Left lobe of liver (tissue), 2 donors: ENCODE data around the gene EXOC6B. TPM values are rescaled to one million over a fixed set of nuclear protein-coding genes. Genes with fewer than 3 reads are reported as not detected.
A peak's percentile ranks its signal among the peaks of the same experiment; 100 is the strongest.

Experiments used
- ATAC-seq: fragments of 200-7000 bp; cut with Tn5 transposase; one replicate; pipeline ENCODE4 v1.9.1; 2020; ENCODE audit warnings: mild to moderate bottlenecking, moderate library complexity
- DNase-seq: peaks from one replicate; pipeline ENCODE4 v3.0.0-alpha.2; 2020; ENCODE audit warnings: low spot score
- total RNA-seq: library from RNA; stranded (reverse); gene quantifications from one replicate; pipeline ENCODE4 v1.2.1, GENCODE V29; 2021
- donor health status: DM: no; HTN: no; CAD: no; lungs with moderate emphysema.
- donor health status: DM: no; HTN: yes; CAD: no.

Gene EXOC6B
- total RNA-seq = 9.1 TPM

DNA sequence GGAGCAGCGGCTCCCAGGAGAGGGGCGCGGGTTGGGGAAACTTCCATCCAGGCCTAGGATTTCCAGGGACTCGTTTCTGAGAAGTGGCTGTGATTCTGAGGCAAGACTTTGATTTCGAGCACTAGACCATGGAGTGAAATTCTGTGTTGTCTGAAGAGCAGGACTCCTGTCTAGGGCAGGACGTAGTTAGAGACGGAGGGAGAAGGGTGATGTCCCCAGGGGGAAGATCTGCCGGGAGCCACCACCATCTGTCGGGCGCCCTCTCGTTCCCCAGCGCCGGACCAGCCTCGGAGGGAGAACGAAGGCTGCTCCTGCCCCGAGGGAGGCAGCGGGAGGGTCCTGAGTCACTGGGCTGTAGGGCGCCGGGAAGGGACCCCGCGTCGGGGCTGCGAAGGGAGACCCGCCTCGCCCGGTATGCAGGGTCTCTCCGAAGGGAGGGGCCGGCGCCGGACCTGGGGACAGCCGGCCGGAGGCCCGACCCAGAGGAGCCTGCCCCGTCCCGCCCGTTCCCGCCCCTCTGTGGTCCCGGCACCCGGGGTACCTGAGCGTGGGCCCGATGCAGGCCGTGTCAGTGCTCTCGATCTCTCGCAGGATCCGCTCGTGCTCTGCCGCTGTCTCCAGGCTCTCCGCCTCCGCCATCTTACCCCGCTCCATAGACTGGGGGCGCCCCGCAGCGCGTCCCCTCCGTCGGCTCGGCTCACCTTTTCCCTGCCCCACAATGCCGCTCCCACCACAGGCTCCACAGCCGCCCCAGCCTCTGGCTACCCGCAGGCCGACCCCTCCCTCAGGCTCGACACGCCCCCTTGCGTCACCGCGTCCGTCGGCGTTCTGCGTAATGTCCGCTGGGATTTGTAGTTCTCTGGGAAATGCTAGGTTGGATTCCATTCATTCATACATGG lies at the start of gene EXOC6B:
TSS of gene EXOC6B (minus strand) at position 777 of the 899 bp plus-strand sequence.
- DNase-seq = peak; percentile 93
- ATAC-seq = peak; percentile 99

DNA sequence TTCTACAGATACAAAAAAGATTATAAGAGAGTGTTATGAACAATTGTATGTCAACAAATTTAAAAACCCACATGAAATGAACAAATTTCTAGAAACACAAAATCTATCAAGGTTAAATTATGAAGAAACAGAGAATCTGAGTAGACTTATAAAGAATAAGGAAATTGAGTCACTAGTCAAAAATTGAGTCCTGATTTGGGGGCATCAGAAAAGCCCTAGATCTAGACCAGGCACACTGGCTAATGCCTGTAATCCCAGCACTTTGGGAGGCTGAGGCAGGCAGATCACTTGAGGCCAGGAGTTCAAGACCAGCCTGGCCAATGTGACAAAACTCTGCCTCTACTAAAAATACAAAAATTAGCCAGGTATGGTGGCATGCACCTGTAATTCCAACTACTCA lies 46.0 kb upstream of the EXOC6B start:
- DNase-seq = no peak
- no peak for ATAC-seq

DNA sequence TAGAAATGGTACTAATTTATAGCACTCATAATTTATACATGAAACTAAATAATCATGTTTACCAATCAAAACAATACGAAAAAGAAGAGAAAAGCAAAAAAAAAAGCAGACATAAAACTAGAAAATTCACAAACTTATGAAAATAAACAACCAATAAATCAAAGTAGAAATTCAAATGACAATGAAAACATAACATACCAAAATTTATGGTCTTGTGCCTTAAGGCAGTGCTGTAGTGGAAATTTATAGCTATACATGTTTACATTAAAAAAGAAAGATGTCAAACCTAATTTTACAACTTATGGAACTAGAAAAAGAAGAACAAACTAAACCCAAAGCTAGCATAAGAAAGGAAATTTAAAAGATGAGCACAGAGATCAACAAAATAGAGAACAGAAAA lies 45.2 kb upstream of the EXOC6B start:
- DNase-seq = no peak
- ATAC-seq = no peak

DNA sequence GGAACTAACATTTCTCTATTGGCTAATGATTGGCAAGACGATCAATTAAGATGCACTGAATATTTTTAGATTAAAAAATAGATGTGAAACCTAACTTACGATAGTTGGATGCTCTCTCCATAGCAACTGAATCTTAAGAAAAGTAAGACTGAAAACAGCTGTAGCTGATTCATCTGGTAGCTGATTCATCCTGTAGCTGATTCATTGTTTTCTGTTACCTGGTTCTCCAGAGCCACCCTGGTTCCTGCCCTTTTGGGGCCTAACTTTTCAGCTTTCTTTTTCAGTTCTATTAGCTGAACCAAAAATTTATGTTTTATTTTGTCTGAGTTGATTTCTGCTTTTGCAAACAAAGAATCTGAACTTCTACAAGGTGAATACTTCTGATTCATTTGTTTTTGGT lies 38.7 kb upstream of the EXOC6B start:
- no peak for DNase-seq
- ATAC-seq = no peak

DNA sequence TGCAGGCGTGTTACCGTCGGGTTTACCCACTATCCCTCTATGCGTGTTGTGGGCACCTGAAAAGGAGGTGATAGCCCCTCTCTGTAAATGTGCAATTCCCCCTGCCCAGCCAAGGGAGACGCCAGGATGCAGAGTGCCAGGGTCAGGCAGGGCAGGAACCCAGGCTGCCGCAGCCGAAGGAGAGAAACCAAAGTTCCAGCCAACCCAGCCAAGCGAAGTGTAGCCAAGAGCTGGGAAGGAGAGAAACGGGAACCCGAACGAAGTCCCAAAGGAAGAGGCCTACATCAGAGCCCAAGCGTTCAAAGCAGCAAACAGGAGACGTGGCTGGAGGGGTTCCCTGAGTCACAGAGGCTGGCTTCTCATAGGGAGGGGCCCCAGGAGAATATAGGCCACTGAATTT lies 37.2 kb upstream of the EXOC6B start:
- no peak for DNase-seq

DNA sequence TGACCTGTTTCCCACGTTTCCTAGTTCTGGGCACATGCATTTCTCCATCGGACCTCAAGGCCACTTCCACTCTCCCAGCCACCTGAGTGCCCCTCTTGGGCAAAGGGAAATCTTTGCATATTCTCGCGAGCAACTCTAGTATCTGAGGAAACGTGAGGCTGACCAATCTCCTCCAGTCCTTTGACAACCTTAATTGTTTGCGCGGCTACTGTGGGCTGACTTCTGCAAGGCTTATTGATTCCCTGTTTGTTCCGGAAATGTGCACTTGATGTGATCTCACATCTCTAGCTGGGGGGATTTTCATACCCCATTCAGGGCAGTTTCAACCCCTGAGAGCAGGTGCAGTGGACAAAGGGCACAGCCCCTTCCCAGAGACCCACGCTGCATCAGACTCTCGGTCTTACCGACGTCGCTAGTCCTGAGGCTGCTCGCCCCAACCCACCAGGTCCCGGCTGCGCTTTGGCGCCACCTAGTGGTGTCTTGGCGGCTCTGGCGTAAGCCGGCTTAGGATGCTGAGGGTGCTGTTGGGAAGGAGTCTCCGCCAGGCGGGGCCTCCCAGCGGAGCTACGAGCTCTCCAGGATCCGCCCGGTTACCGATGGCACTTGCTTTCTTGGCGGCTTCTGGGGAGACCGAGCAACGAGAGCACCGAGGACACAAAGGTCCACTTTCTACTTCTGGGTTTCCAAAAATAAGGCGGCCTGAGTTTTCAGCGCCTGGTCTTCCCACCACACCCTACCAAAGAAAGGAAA lies 36.6 kb upstream of the EXOC6B start:
- ATAC-seq (peak; percentile 99), DNase-seq (peak; percentile 87)

More for the DNA sequence above, 37.2 kb upstream of the EXOC6B start:
- ATAC-seq = no peak

DNA sequence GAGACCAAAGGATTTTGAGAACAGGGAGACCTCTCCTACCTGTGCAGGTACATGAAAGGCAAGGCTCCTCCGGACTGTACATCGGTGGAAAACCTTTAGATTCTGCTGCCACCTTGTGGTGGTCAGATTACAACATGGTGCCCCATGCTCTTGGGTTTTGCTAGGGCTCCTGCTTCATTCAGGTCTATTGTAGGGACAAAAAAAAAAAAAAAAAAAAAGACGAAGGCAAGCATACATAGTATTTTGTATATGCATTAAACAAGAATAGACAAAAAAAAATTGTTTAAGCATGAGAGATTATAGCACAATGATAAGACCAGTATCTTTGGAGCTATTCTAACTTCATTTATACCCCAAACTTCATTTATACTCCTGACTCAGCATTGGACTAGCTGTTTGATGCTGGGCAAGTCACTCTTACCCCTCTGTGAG lies 34.0 kb upstream of the EXOC6B start:
- peak; percentile 88 for ATAC-seq
- peak; percentile 71 for DNase-seq

DNA sequence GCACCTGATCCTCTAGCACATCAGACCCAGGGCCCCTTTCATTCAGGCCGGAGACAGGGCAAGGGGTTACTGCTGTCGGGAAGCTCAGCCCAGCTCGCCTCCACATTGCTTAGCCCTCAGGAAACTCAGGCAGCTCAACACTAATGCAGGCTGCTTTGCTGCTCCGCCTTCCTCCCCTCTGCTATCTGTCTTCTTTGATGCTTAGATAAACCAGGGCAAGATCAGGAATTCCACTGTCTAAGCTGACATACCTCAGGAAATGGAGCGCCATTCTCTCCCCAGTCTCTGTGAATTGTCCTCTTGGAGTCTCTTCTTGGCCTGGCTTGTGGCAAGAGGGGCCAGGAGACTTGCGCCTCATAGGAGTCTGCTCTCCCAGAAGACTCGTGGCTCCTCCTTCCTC lies 25.5 kb upstream of the EXOC6B start:
- ATAC-seq (no peak), DNase-seq (no peak)

DNA sequence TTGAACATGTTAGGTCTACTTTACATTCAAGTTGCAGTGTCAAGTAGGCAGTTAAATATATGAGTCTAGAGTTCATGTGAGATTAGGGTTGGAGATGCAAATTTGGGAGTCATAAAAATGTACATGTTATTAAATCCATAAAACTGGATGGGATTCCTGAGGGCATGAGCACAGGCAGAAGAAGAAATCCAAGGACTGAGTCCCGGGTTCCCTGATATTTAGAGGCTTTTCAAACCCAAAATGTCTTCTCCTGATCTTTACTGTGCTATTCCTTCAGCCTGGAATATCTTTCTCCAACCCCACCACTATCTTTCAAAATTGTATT lies 23.3 kb upstream of the EXOC6B start:
- DNase-seq (no peak), ATAC-seq (no peak)

DNA sequence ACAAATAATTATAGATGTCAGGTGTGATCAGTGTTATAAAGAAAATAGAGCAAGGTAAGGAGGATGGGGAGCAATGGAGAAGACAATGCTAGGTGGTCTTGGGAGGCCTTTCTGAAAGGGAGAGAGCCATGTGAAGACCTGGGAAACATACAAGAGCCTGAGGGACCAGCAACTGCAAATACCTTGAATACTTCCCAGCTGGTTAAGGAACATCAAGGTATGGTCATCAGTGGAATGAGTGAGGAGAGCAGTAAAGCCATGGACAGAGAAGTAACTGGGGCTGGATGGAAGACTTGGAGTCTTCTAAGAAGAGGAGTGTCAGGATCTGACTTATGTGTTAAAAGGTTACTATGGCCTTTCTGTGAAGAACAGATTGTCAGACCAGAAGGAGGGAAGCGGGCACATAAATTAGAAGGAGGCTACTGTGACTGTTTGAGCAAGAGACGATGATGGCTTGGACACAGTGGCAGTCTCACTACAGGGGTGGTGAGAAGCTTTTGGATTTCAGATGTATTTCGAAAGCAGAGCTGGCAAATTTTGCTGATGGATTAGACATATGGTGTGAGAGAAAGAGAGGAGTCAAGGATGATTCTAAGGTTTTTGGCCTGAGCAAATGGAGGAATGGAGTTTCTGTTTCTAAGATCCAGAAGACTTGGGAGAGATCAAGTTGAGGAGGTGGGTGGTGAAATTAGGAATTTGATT lies 22.8 kb upstream of the EXOC6B start:
- DNase-seq (no peak), ATAC-seq (no peak)

DNA sequence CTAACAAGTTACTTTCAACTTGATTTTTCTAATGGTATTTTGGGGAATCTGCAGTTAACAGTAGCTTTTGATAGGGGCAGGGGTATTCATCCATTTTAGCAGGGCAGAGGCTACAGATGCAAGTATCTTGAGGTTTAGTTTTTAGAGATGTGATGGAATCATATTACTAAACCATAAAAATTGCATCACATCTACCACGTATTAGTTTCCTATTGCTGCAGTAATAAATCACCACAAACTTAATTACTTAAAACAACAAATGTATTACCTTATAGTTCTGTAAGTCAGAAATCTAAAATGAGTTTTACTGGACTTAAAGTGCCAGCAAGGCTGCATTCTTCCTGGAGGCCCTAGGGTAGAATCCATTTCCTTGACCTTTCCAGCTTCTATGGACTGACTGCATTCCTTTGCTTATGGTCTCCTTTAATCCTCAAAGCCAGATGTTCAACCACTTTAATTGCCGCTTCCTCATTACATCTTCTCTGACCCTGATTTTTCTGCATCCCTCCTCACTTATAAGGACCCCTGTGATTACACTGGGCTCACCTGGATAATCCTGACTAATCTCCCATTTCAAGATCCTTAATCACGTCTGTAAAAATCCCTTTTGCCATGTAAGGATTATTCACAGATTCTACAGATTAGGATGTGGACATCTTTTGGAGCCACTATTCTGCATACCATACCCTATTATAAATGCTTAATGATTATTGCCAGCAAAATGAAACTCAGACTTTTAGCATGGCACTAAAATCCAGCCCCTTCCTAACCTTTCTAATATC lies 21.9 kb upstream of the EXOC6B start:
- ATAC-seq (no peak), DNase-seq (no peak)

DNA sequence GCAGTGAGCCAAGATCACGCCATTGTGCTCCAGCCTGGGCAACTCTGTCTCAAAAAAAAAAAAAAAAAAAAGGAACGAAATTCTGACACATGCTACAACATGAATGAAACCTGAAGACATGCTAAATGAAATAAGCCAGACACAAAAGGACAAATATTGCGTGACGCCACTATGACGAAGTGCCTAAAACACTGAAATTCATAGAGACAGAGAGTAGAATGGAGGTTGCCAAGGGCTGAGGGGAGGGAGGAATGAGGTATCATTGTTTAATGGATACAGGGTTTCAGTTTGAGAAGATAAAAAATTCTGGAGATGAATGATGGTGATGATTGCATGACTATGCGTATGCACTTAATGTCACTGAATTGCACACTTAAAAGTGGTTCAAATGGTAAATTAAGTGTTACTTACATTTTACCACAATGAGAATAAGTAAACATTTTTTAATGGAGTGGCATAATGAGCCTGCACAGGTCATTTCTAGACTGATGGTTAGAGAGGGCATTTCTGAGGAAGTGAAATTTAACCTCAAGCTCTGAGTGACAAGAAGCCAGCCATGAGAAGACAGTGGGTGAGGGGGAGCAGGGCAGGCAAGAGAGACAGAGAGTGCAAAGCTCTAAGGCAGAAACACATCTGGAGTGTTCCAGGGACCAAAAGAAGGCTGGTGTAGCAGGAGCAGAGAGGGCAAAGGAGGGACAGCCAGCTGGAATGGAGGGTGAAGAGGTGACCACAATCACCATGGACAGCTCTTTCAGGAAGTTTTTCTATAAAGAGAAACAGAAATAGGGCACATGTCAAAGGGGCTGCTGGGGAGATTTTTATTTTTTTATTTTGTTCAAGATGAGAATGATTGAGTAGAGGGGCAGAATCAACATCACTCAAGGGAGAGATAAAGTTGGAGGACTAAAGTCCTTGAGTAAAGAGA lies 20.6 kb upstream of the EXOC6B start:
- DNase-seq (no peak), ATAC-seq (no peak)

DNA sequence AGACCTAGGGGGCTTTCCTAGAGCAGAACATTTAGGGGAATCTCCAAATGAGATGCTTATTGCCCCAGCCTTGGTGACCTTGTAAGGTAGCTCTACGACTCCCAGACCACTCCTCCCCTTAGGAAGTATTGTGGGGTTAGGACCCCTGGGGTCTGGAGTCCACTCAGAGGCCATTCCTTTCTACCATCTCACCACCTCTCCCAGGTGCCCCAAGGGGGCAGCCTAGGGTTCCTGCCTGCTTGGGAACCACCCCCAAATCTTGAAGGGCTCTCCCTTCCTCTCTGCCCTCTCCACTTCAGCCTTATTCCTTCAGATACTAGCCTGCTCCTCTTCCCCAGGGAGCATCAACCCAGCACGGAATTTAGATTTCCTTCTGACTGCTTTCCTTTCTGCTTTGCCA lies 17.5 kb upstream of the EXOC6B start:
- ATAC-seq (no peak), DNase-seq (no peak)

DNA sequence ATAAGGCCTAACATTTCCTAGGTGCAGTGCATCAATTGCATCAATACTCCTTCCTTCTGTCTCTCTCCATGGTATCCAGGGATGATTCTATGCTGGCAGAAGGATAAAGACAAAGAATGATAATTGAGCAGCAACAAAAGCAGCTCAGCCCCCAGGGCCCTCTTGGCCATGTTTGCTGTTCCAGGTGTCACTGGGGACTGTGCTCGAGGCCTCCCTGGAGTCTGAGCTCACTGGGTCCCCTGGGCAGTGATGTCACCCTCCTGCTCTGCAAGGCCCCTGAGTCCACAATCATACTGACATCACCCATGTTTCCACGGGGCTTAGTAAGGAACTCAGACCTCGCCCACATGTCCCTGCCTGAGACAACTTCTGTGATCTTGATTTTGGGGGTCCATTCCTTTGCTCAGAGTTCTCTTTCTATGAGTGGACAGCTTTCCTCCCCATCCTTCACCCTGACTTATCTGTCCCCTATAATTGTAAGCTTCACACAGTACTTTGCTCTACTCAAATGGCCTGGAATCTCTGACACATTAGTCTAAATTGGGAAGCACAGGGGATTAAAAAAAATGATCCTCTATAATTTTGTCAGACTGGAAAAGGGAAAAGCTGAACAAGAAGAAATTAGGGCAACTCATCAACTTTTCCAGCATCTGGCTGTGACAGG lies 15.8 kb upstream of the EXOC6B start:
- ATAC-seq (no peak), DNase-seq (no peak)

DNA sequence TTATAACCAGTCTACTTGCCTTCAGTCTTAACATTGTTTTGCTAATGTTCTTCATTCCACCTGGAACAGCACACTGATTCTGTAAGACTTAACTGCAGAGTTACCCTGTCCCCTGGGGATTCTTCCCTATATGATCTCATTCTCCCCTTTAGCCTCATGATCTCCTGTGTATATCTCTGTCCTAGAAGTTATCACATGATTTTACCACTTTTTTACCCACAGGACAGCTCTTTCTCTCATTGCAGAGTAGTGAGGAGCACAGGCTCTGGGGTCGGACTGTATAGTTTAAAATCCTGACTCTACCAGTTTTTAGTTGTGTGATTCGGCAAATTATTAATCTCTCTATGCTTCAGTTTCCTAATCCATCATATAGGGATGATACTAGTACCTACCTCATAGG lies 14.2 kb upstream of the EXOC6B start:
- DNase-seq = no peak

DNA sequence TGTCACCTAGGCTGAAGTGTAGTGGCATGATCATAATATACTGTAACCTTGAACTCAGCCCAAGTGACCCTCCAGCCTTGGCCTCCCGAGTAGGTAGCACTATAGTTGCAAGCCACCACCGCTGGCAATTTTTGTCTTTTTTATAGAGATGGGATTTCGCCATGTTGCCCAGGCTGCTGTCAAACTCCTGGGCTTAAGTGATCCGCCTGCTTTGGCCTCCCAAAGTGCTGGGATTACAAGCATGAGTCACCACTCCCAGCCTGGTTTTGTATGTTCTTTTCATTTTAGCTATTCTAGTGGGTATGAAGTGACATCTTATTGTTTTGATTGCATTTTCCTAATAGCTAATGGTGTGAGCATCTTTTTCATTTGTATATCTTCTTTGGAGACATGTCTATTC lies 11.3 kb upstream of the EXOC6B start:
- ATAC-seq (no peak), DNase-seq (no peak)

More for the DNA sequence above, 14.2 kb upstream of the EXOC6B start:
- no peak for ATAC-seq

DNA sequence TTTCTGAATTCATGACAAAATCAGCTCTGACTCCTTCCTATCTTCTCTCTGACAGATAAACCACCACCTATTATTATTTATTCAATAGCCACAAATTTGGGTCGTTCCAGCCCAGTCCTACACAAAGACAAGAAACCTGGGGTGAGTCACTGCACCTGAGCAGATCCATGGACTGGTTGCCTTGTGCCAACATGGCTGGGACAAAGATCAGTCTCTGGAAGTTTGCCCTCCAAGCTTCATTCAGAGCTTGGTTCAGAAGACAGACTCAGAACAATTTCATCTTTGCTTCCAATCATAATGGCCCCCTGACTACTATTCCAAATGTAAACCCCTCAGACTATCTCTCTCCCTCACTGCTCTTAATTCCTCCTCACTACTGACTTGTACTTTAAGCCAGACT lies 9.6 kb upstream of the EXOC6B start:
- ATAC-seq (peak; percentile 70), DNase-seq (no peak)

DNA sequence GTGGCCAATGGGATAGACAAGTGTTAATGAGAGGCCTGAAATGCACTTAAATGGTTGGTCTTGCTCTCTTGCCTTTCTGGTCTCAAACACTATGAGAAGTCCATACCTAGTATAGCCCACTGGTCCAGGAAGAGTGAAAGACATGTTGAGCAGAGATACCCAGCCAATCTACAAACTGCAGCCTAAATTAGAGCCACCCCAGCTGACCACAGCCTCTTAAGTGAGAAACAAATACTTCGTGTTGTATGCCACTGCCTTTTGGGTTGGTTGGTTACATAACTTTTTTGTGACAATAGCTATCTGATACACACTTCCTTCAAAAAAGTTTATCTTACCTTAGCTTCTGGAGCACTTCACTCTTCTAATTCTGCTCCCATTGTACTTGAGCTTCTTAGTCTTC lies 8.8 kb upstream of the EXOC6B start:
- DNase-seq (no peak), ATAC-seq (no peak)

DNA sequence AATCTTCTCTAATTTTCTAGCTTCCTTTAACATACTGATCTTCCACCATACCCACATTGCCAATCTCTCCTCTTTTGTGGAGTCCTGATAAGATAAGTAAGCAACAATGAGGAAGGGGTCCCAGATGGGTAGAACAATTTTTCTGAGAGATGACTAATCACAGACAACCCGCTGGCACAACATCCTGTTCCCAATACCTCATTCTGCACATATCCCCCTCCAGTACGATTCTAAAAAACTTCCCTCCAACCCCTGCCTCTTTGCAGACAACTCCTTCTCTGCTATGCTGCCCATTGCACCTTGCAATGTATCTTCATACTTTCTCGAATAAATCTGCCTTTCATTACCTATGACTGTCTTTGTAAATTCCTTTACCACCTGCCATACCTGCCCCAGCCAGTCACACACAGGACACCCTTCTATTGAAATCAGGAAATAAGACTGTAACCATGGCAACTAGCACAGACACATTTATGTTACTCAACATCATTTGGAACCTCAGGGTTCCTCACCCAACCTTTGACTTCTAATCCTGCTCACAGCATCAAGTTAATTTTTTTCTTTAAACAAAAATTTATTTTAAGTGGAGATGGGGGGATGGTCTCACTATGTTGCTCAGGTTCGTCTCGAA lies 7.4 kb upstream of the EXOC6B start:
- ATAC-seq (no peak), DNase-seq (no peak)
